Fibroblast of skin of abdomen (primary cell): Measurements from ENCODE around the gene USP17L15. TPM values are rescaled to one million over a fixed set of nuclear protein-coding genes. Genes with fewer than 3 reads are reported as not detected.
A peak's percentile ranks its signal among the peaks of the same experiment; 100 is the strongest.
"Not testable (repeated sequence)": the region's sequence is repeated elsewhere in the genome, so short reads cannot be mapped to it uniquely, and the experiment has no call there.

ENCODE experiments used
- DNase-seq: peaks from one replicate; pipeline ENCODE4 v3.0.0-alpha.2; 2013
- polyA plus RNA-seq, 2 experiments: library from polyadenylated mRNA; unstranded; fragments of 120-200 nt; gene quantifications; one replicate each; pipeline ENCODE4 v1.2.1, GENCODE V29; 2013; ENCODE audit not compliant: insufficient read length in 2 of 2

USP17L15 gene, protein sequence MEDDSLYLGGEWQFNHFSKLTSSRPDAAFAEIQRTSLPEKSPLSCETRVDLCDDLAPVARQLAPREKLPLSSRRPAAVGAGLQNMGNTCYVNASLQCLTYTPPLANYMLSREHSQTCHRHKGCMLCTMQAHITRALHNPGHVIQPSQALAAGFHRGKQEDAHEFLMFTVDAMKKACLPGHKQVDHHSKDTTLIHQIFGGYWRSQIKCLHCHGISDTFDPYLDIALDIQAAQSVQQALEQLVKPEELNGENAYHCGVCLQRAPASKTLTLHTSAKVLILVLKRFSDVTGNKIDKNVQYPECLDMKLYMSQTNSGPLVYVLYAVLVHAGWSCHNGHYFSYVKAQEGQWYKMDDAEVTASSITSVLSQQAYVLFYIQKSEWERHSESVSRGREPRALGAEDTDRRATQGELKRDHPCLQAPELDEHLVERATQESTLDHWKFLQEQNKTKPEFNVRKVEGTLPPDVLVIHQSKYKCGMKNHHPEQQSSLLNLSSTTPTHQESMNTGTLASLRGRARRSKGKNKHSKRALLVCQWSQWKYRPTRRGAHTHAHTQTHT
- polyA plus RNA-seq (2013, experiment 1 of 2; ENCODE audit: insufficient read length) = not detected
- polyA plus RNA-seq (2013, experiment 2 of 2; ENCODE audit: insufficient read length) = not detected

DNA sequence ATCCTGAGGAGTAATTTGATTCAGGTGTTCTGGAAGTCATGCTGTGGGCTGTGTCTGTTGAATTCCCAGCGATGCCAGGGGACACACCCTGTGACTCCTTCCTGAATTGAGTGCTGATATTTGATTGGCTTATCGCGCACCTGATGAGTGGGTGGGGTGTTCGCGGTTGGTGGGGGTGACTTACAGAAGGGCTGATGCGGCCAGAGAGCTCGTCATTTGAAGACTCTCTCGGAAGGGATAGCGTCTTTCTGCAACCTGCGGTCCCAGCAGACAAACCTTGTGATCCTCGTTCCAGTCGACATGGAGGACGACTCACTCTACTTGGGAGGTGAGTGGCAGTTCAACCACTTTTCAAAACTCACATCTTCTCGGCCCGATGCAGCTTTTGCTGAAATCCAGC, at the start of gene USP17L15:
TSS of gene USP17L15 (plus strand) at position 301 of the 400 bp plus-strand sequence. CDS start at position 301, 0 bp downstream.
- DNase-seq = not testable (repeated sequence)

DNA sequence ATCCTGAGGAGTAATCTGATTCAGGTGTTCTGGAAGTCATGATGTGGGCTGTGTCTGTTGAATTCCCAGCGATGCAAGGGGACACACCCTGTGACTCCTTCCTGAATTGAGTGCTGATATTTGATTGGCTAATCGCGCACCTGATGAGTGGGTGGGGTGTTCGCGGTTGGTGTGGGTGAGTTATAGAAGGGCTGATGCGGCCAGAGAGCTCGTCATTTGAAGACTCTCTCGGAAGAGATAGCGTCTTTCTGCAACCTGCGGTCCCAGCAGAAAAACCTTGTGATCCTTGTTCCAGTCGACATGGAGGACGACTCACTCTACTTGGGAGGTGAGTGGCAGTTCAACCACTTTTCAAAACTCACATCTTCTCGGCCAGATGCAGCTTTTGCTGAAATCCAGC, 23.8 kb upstream of the USP17L15 start, which contains the start of gene USP17L10:
TSS of gene USP17L10 (plus strand) at position 301 of the 400 bp plus-strand sequence. CDS start at position 301, 0 bp downstream.
- not testable (repeated sequence) for DNase-seq

DNA sequence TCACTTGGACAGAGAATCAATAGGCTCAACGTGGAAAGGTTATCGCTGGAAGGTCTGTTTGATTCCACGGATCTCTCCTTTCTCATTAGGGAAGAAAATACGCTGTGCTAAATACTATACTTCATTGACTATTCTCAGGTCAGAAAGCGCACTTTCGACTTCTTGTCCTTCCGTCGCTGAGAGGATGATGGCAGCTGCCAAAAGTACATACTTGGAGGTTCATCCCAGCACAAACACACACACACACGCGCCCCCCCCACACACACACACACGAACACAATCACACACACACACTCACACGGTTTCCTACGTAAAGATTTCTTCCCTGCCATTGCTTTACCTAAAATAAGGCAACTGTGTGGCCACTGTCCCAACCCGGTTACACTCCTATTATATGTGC, 19.5 kb upstream of the USP17L15 start:
- DNase-seq = not testable (repeated sequence)

DNA sequence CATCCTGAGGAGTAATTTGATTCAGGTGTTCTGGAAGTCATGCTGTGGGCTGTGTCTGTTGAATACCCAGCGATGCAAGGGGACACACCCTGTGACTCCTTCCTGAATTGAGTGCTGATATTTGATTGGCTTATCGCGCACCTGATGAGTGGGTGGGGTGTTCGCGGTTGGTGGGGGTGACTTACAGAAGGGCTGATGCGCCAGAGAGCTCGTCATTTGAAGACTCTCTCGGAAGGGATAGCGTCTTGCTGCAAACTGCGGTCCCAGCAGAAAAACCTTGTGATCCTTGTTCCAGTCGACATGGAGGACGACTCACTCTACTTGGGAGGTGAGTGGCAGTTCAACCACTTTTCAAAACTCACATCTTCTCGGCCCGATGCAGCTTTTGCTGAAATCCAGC, 19.1 kb upstream of the USP17L15 start, which contains the start of gene USP17L11:
TSS of gene USP17L11 (plus strand) at position 301 of the 400 bp plus-strand sequence. CDS start at position 301, 0 bp downstream.
- not testable (repeated sequence) for DNase-seq

DNA sequence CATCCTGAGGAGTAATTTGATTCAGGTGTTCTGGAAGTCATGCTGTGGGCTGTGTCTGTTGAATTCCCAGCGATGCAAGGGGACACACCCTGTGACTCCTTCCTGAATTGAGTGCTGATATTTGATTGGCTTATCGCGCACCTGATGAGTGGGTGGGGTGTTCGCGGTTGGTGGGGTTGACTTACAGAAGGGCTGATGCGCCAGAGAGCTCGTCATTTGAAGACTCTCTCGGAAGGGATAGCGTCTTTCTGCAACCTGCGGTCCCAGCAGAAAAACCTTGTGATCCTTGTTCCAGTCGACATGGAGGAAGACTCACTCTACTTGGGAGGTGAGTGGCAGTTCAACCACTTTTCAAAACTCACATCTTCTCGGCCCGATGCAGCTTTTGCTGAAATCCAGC, 14.3 kb upstream of the USP17L15 start, which contains the start of gene USP17L12:
TSS of gene USP17L12 (plus strand) at position 301 of the 400 bp plus-strand sequence. CDS start at position 301, 0 bp downstream.
- DNase-seq = not testable (repeated sequence)

DNA sequence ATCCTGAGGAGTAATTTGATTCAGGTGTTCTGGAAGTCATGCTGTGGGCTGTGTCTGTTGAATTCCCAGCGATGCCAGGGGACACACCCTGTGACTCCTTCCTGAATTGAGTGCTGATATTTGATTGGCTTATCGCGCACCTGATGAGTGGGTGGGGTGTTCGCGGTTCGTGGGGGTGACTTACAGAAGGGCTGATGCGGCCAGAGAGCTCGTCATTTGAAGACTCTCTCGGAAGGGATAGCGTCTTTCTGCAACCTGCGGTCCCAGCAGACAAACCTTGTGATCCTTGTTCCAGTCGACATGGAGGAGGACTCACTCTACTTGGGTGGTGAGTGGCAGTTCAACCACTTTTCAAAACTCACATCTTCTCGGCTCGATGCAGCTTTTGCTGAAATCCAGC, 9.6 kb upstream of the USP17L15 start, which contains the start of gene USP17L13:
TSS of gene USP17L13 (plus strand) at position 301 of the 400 bp plus-strand sequence. CDS start at position 301, 0 bp downstream.
- DNase-seq = not testable (repeated sequence)

DNA sequence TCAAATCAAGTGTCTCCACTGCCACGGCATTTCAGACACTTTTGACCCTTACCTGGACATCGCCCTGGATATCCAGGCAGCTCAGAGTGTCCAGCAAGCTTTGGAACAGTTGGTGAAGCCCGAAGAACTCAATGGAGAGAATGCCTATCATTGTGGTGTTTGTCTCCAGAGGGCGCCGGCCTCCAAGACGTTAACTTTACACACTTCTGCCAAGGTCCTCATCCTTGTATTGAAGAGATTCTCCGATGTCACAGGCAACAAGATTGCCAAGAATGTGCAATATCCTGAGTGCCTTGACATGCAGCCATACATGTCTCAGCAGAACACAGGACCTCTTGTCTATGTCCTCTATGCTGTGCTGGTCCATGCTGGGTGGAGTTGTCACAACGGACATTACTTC, 3.9 kb upstream of the USP17L15 start:
- DNase-seq = not testable (repeated sequence)

DNA sequence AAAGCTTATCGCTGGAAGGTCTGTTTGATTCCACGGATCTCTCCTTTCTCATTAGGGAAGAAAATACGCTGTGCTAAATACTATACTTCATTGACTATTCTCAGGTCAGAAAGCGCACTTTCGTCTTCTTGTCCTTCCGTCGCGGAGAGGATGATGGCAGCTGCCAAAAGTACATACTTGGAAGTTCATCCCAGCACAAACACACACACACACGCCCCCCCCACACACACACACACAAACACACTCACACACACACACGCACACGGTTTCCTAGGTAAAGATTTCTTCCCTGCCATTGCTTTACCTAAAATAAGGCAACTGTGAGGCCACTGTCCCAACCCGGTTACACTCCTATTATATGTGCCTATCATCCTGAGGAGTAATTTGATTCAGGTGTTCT, 4.3 kb downstream of the USP17L15 start:
- not testable (repeated sequence) for DNase-seq

DNA sequence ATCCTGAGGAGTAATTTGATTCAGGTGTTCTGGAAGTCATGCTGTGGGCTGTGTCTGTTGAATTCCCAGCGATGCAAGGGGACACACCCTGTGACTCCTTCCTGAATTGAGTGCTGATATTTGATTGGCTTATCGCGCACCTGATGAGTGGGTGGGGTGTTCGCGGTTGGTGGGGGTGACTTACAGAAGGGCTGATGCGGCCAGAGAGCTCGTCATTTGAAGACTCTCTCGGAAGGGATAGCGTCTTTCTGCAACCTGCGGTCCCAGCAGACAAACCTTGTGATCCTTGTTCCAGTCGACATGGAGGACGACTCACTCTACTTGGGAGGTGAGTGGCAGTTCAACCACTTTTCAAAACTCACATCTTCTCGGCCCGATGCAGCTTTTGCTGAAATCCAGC, 9.4 kb downstream of the USP17L15 start, which contains the start of gene USP17L17:
TSS of gene USP17L17 (plus strand) at position 301 of the 400 bp plus-strand sequence. CDS start at position 301, 0 bp downstream.
- not testable (repeated sequence) for DNase-seq

DNA sequence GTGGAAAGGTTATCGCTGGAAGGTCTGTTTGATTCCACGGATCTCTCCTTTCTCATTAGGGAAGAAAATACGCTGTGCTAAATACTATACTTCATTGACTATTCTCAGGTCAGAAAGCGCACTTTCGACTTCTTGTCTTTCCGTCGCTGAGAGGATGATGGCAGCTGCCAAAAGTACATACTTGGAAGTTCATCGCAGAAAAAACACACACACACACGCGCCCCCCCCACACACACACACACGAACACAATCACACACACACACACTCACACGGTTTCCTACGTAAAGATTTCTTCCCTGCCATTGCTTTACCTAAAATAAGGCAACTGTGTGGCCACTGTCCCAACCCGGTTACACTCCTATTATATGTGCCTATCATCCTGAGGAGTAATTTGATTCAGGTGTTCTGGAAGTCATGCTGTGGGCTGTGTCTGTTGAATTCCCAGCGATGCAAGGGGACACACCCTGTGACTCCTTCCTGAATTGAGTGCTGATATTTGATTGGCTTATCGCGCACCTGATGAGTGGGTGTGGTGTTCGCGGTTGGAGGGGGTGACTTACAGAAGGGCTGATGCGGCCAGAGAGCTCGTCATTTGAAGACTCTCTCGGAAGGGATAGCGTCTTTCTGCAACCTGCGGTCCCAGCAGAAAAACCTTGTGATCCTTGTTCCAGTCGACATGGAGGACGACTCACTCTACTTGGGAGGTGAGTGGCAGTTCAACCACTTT, 13.9 kb downstream of the USP17L15 start, which contains the start of gene USP17L18:
TSS of gene USP17L18 (plus strand) at position 678 of the 728 bp plus-strand sequence. CDS start at position 678, 0 bp downstream.
- peak; percentile 0 for DNase-seq

DNA sequence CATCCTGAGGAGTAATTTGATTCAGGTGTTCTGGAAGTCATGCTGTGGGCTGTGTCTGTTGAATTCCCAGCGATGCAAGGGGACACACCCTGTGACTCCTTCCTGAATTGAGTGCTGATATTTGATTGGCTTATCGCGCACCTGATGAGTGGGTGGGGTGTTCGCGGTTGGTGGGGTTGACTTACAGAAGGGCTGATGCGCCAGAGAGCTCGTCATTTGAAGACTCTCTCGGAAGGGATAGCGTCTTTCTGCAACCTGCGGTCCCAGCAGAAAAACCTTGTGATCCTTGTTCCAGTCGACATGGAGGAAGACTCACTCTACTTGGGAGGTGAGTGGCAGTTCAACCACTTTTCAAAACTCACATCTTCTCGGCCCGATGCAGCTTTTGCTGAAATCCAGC, 18.9 kb downstream of the USP17L15 start, which contains the start of gene USP17L19:
TSS of gene USP17L19 (plus strand) at position 301 of the 400 bp plus-strand sequence. CDS start at position 301, 0 bp downstream.
- DNase-seq = not testable (repeated sequence)

DNA sequence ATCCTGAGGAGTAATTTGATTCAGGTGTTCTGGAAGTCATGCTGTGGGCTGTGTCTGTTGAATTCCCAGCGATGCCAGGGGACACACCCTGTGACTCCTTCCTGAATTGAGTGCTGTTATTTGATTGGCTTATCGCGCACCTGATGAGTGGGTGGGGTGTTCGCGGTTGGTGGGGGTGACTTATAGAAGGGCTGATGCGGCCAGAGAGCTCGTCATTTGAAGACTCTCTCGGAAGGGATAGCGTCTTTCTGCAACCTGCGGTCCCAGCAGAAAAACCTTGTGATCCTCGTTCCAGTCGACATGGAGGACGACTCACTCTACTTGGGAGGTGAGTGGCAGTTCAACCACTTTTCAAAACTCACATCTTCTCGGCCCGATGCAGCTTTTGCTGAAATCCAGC, 23.6 kb downstream of the USP17L15 start, which contains the start of gene USP17L20:
TSS of gene USP17L20 (plus strand) at position 301 of the 400 bp plus-strand sequence. CDS start at position 301, 0 bp downstream.
- not testable (repeated sequence) for DNase-seq

DNA sequence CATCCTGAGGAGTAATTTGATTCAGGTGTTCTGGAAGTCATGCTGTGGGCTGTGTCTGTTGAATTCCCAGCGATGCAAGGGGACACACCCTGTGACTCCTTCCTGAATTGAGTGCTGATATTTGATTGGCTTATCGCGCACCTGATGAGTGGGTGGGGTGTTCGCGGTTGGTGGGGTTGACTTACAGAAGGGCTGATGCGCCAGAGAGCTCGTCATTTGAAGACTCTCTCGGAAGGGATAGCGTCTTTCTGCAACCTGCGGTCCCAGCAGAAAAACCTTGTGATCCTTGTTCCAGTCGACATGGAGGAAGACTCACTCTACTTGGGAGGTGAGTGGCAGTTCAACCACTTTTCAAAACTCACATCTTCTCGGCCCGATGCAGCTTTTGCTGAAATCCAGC, 28.4 kb downstream of the USP17L15 start, which contains the start of gene USP17L21:
TSS of gene USP17L21 (plus strand) at position 301 of the 400 bp plus-strand sequence. CDS start at position 301, 0 bp downstream.
- DNase-seq = not testable (repeated sequence)

DNA sequence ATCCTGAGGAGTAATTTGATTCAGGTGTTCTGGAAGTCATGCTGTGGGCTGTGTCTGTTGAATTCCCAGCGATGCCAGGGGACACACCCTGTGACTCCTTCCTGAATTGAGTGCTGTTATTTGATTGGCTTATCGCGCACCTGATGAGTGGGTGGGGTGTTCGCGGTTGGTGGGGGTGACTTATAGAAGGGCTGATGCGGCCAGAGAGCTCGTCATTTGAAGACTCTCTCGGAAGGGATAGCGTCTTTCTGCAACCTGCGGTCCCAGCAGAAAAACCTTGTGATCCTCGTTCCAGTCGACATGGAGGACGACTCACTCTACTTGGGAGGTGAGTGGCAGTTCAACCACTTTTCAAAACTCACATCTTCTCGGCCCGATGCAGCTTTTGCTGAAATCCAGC, 33.1 kb downstream of the USP17L15 start, which contains the start of gene USP17L22:
TSS of gene USP17L22 (plus strand) at position 301 of the 400 bp plus-strand sequence. CDS start at position 301, 0 bp downstream.
- not testable (repeated sequence) for DNase-seq

DNA sequence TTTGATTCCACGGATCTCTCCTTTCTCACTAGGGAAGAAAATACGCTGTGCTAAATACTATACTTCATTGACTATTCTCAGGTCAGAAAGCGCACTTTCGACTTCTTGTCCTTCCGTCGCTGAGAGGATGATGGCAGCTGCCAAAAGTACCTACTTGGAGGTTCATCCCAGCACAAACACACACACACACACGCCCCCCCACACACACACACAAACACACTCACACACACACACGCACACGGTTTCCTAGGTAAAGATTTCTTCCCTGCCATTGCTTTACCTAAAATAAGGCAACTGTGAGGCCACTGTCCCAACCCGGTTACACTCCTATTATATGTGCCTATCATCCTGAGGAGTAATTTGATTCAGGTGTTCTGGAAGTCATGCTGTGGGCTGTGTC, 37.5 kb downstream of the USP17L15 start:
- DNase-seq = not testable (repeated sequence)
